ENCODE data around the gene PCDHA9.
"Not testable (repeated sequence)": the region's sequence is repeated elsewhere in the genome, so short reads cannot be mapped to it uniquely, and the experiment has no call there.

The PCDHA9 gene

GRCh38 chr5:140848139-140849102 is at the start of gene PCDHA9:
Gene PCDHA9, plus strand, starts transcription at chr5:140848382. Its CDS starts 114 bp downstream, at chr5:140848496.
- not testable (repeated sequence) for DNase-seq

- no peak for DNase-seq
Measured at GRCh38 chr5:140800816-140801493, 47.2 kb upstream of the PCDHA9 start, which contains the start of gene PCDHA3. Gene PCDHA3, plus strand, starts transcription at chr5:140801057.

- DNase-seq: no peak
Measured at GRCh38 chr5:140801494-140801841, 46.7 kb upstream of the PCDHA9 start.

- DNase-seq: not testable (repeated sequence)
Measured at GRCh38 chr5:140802381-140802780, 45.8 kb upstream of the PCDHA9 start.

- no peak for DNase-seq
Measured at GRCh38 chr5:140802781-140803271, 45.4 kb upstream of the PCDHA9 start.

- DNase-seq: no peak
Measured at GRCh38 chr5:140806834-140807775, 41.1 kb upstream of the PCDHA9 start, which contains the start of gene PCDHA4. Gene PCDHA4, plus strand, starts transcription at chr5:140807068.

GRCh38 chr5:140808241-140808888 is 39.8 kb upstream of the PCDHA9 start:
- DNase-seq: not testable (repeated sequence)

- no peak for DNase-seq
Measured at GRCh38 chr5:140808889-140809291, 39.3 kb upstream of the PCDHA9 start.

- DNase-seq: no peak
Measured at GRCh38 chr5:140821375-140822280, 26.6 kb upstream of the PCDHA9 start, which contains the start of gene PCDHA5. Gene PCDHA5, plus strand, starts transcription at chr5:140821613.

GRCh38 chr5:140822281-140822629 is 25.9 kb upstream of the PCDHA9 start:
- DNase-seq: no peak

- DNase-seq: not testable (repeated sequence)
Measured at GRCh38 chr5:140822969-140823368, 25.2 kb upstream of the PCDHA9 start.

GRCh38 chr5:140823475-140823874 is 24.7 kb upstream of the PCDHA9 start:
- no peak for DNase-seq

- peak; percentile 78 for DNase-seq
Measured at GRCh38 chr5:140827704-140828361, 20.3 kb upstream of the PCDHA9 start, which contains the start of gene PCDHA6. Gene PCDHA6, plus strand, starts transcription at chr5:140827960. Its CDS starts 132 bp downstream, at chr5:140828092.

- peak; percentile 2 for DNase-seq
Measured at GRCh38 chr5:140828362-140828737, 19.8 kb upstream of the PCDHA9 start.

- DNase-seq: not testable (repeated sequence)
Measured at GRCh38 chr5:140829511-140830501, 18.4 kb upstream of the PCDHA9 start.

- no peak for DNase-seq
Measured at GRCh38 chr5:140833993-140834392, 14.2 kb upstream of the PCDHA9 start, which contains the start of gene PCDHA7. Gene PCDHA7, plus strand, starts transcription at chr5:140834269. Its CDS starts 115 bp downstream, at chr5:140834384.

- not testable (repeated sequence) for DNase-seq
Measured at GRCh38 chr5:140834439-140835008, 13.7 kb upstream of the PCDHA9 start.

All from NCI-H1417 treated with DMSO at 0.1 percent for 48 hours (cell line).